ENCODE measurements around the gene OSBPL5.

The OSBPL5 gene

DNA sequence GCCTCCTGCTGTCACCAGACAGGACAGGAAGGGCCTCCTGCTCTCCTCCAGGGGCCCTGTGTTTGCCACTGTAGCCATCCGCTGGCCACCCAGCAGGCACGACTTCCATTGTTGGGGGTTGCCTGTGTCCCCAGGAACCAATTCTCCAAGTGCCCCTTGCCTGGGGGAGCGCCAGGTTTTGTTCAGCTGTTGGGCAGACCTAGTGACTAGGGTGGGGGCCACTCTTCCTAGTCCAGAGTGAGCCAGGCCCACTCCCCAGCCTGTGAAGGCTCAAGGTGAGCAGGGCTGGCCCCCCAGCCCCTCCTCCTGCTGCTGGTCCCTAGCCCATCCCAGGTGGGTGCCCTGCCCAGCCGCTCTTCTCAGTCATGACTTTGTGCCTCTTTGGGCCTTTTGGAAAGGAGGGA lies 30.9 kb downstream of the OSBPL5 start:
- DNase-seq (ENCODE audit: low read depth) = no peak

DNA sequence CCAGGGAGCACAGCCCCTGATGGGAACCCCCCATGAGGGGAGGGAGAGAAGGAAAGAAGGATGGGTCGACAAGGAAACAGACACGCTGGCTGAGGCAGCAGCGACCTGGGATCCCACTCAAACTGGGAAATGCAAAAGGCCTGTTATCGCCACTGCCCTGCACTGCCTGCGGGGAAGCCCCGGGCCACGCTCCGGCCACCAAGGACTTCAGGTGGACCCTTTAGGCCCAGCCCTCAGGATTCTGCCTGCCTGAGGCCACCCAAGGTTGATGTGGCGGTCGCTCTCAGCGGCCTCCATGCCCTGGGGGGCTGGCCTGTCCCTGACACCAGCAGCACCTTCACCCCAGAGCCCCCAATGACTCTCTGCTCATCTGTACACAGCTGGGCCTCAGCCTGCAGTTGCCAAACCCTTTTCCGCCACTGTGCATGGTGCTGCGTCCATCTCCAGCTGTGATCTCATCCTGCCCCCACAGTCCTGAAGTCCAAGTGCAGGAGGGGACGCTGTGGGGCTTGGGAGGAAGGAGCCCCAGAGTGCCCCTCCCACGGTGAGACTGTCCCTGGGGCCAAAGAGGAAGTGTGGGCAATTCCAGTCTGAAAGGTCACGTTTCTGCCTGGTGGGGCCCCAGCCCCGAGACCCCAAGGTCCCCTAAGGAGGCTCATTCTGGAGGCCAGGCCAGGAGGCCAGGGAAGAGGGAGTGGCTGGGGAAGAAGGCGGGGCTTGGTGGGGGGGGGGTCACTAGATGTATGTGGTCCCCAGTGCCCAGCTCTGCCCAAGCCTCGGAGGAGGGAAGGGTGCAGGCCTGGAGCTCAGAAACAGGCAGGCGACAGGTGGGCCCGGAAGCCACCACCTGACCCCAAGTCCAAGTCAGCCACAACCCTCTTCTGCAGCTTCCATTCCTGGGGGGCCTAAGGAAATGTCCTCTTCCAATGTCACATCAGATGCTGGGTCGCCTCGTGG lies 31.6 kb downstream of the OSBPL5 start:
- DNase-seq (ENCODE audit: low read depth) = no peak

DNA sequence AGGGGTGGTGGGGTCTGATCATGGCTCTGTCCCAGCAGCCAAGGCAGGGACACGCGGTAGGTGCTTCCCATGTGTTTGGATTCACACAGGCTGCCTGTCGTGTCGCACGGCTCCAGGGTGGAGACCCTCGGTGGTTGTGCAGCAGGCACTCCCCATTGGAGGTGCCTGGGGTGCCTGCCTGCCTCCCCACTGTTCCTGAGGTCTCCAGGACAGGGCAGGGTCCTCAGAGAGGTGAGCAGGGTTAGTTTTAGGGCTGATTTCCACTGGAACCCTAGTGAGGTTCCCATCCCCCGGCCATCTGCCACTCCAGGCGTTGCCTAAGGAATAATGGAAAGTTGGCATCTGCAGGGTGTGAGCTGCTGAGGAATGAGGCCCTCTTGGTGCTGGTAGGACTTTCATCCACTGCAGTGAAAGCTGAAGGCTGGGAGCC lies 32.3 kb downstream of the OSBPL5 start:
- DNase-seq (ENCODE audit: low read depth) = no peak

DNA sequence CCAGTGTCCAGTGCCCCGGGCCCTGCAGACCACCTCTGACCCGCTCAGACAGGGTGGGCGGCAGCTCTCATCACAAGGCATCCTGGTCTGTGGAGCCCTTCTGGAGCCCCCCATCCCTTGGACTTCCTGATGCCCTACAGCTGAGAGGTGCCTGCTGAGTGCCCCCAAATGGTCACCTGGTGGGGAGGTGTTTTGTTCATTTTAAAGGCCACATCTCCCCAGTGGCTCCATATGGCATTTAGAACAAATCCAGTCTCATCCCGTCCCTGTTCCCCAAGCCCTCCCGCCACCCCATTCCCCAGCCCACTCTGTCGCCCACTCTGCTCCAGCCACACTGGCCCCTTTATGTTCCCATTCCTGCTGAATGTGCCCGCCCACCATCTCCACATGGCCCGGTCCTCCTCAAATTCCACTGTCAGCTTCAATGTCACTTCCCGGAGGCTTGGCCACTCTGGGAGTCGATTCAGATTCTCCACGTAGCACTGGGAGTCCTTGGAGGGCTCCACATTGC lies 32.8 kb downstream of the OSBPL5 start:
- DNase-seq (ENCODE audit: low read depth) = no peak

DNA sequence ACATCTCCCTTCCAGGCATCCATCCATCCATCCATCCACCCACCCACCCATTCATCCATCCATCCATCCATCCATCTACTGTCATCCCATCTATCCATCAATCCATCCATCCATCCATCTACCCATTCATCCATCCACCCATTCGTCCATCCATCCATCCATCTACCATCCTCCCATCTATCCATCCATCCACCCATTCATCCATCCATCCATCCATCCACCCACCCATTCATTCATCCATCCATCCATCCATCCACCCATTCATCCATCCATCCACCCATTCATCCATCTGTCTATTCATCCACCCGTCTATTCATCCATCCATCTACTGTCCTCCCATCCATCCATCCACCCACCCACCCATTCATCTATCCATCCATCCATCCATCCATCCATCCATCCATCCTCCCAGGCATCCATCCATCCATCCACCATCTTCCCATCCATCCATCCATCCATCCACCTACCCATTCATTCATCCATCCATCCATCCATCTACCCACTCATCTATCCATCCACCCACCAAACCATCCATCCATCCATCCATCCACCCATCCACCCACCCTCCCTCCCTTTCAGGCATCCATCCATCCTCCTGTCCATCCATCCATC lies 33.7 kb downstream of the OSBPL5 start:
- DNase-seq (ENCODE audit: low read depth) = no peak

DNA sequence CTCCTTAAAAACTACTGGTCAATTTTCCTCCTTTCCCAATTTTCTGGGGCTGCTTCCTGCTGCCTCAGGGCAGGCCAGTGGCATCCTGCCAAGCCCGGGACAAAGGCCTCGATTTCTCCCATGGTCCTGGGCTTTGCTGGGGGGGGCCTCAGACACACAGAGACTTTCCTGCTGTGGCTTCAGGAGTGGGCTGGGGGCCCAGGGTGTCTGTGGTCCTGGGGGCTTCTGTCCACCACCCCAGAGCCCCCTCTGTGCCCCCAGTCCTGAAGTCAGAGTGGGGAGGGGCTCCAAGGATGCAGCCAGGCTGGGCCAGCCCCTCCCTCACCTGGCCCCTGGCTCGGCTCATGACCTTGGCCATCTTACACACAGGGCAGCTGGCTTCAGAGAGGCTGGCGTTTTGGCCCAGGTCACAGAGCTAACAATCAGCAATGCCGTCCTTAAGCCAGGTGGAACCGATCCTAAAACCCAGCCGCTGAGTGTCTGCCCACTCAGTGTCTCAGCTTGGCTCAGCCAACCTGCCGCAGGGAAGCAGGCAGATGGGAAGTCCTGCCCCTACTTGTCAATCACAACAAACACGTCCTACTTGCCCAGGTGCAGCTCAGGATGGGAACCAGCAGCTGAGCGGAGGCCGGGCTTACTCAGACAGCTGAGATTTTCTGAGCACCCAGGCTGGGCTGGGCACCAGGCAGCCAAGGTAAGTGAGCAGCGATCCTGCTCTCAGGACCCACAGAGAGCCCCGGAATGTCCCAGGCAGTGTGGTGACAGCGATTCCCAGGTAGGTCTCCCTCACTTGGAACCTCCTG lies 34.6 kb downstream of the OSBPL5 start:
- DNase-seq (ENCODE audit: low read depth) = no peak

DNA sequence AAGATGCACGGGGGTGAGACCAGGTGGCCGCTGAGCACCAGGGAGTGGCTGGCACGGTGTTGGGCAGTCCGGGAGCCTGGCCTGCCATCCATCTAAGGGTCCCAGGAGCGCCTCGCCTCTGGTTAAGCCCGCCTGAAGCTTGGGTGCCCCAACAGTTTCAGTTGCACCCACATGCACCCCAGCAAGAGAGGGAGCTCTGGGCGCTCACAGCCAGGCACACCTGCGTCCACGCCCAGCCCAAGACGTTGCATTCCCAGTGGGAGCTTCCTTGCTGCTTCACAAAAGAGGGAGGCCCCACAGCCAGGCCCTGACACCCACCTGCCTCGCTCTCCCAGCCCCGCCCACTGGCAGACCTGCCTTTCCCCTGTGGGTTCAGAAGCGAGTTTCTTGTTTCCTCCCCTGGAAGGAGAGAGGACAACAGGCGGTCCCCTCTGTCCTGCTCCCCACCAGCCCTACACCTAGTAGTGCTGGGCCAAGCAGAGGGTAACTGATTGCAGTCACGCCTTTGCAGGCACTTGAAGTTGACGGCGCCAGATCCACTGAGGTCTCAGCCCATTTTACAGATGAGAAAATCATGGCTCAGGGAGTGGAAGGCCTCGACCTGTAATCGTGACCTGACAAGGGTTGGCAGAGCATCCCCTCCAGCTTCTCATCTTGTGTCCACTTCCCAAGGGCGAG lies 35.4 kb downstream of the OSBPL5 start:
- DNase-seq (ENCODE audit: low read depth) = no peak

DNA sequence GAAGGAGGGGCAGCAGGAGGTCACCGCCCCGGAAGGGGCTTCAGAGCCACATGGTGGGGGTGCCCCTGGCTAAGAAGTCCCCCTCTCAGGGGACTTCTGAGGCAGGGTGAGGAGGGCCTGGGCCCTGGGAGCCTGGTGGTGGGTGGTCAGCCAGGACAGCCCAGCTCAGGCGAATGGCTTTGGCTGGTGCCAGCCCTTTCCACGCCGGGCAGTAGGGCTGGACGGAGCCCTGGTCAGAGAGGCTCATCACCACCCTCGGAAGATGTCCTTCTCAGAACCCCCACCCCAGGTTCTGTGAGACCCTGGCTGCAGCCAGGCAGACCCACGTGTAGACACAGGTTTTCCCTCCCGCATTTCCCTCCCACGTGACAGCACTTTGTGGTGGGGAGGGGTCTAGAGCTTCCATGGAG lies 35.9 kb downstream of the OSBPL5 start:
- DNase-seq (ENCODE audit: low read depth) = no peak

DNA sequence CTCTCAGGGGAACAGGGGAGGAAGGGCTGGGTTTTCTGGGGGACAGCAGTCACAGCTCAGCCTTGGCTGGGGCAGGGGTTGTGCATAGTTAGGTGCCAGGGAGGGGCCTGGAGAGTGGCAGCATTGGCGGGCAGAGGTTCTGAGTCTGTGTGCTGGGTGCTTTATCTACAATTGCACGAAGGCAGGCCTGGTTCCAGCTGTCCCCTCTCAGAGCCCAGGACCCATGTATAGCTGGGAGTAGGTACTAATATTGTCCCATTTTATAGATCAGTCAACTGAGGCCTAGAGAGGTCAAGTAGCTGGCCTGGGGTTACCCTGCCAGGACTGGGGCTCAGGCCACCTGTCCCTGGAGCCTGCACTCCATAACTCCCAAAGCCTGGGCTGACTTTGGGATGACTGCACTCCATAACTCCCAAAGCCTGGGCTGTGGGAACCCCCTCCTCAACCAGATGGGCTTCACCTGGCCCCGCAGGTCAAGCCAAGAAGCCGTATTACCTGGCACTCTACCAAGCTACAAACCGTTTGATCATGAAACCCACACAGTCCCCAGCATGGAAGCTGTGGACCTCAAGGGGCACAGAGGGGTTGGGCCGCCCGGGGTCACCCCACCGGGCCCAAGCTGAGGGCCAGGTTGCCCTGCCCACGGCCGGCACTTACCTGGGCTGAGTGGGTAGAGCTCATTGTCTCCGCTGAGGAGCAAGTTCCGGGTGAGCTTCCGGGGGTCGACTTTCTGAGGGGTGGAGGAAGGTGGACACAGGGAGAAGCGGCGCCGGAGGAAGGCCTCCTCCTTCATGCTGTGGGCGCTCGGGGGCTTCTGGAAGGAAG lies 36.5 kb downstream of the OSBPL5 start:
- no peak for DNase-seq (ENCODE audit: low read depth)

DNA sequence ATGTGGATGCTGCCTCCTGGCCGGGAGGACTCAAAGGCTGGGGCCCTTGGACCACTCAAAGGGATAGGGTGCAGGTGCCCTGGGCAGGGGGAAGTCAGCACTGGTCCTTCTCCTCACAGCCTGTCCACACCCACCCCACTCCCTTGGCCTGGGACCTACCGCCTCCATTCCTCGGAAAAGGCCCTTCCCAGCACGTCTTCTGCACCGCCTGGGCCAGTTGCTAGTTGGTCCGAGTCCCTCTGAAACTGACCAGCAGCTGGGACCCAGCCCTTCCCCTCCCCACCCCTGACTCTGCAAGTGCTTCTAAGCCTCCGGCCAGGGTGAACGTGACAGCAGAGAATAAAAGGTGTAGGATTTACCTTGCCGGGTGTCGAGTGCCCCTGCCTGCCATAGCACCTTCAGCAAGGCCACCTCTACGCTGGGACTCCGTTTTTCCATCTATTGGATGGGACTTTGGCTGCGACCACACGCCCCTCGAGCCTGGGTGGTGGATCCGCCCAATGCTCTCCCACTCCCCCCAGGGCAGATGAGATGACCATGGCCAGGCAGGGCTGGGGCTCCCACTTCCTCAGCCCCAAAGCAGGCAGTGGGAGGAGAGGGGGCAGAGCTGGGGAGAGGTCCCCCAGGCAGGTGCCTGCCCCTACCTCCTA lies 37.3 kb downstream of the OSBPL5 start:
- no peak for DNase-seq (ENCODE audit: low read depth)

DNA sequence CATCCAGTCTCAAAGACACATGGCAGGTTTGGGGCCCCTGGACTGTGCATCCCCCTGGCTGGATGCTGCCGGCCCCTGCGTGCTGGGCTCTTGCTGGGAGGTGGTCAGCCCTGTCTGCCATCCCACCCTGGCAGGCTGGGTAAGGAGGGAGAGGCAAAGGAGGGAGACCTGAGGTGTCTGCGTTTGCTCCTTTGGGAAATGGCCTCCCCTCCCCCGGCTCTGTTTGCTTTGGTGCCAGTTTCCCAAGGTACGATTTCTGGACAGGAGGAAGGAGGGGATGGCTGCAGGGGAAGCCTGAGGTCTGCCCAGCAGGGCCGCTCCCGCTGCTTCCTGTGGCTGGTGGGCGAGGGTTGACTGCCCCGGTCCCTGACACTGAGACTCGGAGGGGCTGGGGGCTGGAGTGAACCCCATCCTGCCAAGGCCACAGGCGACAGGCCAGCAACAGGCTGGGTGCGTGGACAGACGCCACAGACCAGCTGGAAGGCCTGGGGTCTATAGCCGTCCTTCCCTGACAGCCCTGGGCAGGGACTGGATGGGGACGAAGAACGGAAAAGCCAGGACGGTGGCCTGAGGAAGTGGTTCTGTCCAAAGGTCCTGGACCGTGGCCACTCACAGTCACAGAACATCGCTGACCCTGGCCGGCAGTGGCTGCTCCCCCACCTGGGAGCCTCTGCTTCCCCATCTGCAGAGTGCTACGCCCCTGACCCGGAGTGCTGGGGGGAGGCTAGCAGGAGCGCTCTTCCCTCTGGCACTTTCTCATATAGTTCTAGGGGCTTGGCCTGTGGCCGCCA lies 38.0 kb downstream of the OSBPL5 start:
- no peak for DNase-seq (ENCODE audit: low read depth)

DNA sequence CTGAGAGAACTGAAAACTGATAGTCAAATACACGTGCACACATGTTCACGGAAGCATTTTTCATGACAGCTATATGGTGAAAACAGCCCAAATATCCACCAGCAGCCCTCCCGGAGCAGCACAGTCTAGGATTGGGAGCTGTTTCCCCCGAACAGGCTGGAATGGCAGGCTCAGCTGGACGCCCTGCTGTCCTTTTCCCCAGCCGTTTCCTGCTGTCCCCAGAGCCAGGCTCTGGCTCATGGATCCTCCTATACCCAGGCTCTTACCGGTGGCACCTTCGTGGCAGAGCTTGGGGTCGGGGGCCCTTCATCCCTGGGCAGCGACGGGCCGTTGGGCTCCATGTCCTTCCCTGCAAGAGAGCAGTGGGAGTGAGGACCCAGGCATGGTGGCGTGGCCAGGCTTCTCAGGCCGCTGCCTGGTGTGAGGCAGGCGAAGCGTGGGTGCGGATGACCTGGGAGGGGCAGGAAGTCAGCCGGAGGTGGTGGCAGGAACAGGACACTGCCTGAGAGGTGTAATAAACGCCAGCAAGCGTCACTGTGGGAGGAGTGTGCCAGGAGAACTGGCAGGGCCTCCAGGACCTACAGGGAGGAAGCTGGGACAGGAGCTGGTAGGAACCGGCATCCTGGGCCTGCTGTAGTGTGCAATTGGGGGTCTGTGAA lies 38.8 kb downstream of the OSBPL5 start:
- no peak for DNase-seq (ENCODE audit: low read depth)

DNA sequence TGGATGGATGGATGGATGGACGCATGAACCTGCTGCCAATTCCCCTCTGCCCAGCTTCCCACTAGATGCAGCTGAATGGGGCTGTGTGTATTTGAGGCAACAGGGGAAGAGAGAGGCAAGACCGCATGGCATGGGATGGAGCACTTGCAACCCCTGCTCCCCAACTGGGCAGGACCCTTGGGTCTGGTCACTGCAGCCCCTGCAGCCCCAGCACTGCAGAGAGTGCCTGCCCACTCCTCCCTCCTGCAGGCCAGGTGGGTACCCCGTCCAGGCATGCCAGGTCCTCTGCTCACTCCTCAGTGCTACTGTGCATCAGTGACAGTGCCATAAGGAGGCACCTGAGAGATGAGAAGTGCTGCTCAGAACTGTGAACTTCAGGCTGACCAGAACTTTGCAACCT lies 40.3 kb downstream of the OSBPL5 start:
- no peak for DNase-seq (ENCODE audit: low read depth)

DNA sequence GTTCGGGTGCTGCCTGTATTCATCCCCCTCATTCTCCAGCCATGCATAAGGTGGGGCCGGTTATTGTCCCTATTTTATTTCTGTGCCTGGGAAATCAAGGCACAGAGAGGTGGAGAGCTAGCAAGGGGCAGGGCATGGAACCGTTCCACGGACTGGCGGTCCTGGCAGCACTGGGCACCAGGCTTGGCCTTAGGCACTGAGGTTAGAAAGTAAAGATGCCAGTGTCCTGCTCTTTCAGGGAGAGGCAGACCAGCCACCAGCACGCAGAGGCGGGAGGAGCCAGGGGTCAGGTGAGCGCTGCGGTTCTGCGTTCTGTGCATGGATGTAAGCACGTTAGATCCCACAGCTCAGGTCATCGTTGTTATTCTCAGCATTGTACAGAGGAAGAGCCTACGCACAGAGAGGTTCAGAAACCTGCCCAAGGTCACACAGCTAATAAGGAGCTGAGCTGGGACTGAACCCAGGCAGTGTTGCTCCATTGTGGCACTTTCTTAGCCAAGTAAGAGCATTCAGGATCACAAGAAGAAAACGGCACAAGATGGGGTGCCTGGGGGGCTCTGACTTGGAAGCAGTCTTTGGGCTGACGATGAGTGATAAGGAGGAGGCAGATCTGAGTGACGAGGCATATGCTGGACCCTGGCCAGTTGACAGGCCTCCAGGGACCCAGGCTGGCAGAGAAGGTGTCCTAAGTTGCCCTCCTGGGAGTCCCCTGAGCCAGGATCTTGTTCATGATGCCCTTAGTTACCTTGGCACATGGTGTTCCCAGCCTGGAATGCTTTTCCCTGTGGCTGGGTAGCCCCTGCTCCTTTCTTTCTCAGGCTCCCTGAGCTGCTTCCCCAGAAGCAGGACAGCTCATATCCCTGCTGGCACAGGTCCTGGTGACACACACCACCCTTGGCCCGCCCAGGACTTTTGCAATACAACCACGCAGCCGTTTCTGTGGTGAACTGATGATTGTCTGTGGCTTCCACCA lies 41.1 kb downstream of the OSBPL5 start:
- DNase-seq (ENCODE audit: low read depth) = no peak

DNA sequence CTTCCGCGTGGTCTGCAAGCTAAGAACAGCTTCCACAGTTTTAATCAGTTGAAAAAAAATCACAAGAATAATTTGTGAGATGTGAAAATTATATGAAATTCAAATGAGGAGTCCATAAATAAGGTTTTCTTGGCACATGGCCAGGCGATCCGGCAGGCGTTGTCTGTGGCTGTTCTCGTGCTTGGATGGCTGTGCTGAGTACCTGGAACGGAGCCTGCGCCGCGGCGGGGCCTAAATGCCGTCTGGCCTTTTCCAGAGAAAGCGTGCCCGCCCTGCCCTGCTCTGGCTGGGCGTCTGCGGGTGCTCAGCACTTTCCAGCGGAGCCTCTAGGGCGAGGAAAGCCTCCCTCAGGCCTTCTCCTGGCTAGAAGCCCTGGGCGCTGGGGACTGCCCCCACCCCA lies 41.8 kb downstream of the OSBPL5 start:
- no peak for DNase-seq (ENCODE audit: low read depth)

DNA sequence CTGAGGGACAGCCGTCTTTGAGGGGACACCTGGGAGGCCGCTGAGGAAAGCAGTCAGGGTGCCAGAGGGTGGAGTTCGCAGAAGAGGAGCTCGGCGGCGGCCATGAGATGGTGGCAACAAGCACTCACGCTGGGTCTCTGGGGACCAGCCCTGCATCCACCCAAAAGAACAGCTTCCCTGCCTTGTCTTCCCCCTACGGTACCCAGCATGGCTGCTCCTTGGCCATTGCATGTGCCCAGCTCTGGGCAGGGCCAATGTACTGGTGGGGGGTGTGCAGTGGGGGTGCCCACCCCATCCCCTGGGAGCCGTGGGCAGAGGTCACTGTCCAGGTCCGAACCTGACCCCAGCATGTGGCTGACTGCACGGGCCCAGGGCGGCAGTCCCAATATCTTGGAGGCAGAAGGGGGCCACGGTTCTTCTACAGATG lies 42.3 kb downstream of the OSBPL5 start:
- DNase-seq (ENCODE audit: low read depth) = no peak

DNA sequence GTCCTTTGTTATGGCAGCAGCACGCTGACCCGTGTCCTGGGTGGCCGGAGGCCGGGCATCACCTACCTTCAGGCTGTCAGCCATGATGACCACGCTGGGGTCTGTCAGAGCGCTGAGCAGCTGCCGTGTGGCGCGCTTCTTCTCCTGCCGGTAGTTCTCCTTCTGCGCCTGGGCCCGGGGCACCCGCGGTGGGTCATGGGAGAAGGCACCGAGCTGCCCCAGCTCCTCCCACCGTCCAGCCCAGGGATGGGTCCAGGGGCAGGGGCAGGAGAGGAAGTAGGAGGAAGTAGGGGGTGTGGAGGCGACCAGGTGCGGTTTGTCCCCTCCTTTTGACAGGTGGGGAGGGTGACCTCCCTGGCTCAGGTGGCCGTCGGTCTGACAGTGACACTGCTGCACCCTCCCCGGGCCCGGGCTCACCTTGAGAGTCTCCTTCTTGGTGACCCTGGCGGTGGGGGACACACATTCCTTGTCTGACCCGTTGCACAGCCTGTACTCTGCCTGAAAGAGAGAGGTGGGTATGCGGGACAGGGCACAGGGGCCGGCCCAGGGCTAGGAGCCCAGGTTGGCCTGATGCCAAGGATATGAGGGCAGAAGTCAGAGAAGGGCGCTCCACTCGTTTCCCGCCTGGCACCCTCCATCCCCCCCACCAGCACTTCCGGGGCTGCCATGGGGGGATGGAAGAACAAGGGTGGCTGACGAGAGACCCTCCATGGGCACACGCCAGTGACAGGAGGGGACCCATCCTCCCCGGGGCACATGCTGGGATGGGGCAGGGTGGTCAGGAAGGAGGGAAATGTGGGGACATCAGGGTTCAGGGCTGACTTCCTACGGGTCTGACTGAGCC lies 43.0 kb downstream of the OSBPL5 start:
- DNase-seq (ENCODE audit: low read depth) = no peak
